ENCODE results near the gene BLM. TPM values are rescaled to one million over a fixed set of nuclear protein-coding genes. Genes with fewer than 3 reads are reported as not detected.

The BLM gene
- polyA plus RNA-seq, 1 experiment: 2.1 TPM

DNA sequence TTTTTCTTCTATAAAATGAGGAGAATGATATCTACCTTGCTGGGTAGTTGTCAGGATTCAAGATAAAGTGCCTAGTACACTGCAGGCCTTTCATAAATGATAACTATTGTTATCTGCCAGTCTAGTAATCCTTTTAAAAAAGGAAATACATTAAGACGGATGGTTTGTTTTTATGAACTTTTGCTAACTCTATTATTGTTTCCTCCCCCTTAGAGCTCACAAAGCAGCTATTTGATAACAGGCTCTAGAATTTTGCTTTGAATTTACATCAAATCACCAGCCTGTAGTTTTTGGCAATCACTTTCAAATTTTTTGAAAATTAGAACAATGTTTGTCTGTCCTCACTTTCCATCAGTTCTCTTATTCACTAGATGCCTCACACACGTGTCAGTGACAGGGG is 39.8 kb downstream of the BLM start:
- ChIA-PET POLR2A (no interaction called here), CTCF (no interaction called here)
- no peak overlapping the region for H3K4me3 ChIP-seq (ENCODE audit: low read depth, low read length)
- TF ChIP-seq, protein P1, sequence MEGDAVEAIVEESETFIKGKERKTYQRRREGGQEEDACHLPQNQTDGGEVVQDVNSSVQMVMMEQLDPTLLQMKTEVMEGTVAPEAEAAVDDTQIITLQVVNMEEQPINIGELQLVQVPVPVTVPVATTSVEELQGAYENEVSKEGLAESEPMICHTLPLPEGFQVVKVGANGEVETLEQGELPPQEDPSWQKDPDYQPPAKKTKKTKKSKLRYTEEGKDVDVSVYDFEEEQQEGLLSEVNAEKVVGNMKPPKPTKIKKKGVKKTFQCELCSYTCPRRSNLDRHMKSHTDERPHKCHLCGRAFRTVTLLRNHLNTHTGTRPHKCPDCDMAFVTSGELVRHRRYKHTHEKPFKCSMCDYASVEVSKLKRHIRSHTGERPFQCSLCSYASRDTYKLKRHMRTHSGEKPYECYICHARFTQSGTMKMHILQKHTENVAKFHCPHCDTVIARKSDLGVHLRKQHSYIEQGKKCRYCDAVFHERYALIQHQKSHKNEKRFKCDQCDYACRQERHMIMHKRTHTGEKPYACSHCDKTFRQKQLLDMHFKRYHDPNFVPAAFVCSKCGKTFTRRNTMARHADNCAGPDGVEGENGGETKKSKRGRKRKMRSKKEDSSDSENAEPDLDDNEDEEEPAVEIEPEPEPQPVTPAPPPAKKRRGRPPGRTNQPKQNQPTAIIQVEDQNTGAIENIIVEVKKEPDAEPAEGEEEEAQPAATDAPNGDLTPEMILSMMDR (IDR thresholded peaks at IDR 0.05; ENCODE audit: low read depth, low read length): no peak
- no peaks in the 10 kb centered on the region for H3K27me3 ChIP-seq (ENCODE audit: control insufficient read depth, insufficient read depth, low read length)
- no peak for DNase-seq (ENCODE audit: low read depth, low spot score)
- no peaks in the 10 kb centered on the region for H3K9me3 ChIP-seq (ENCODE audit: control insufficient read depth, insufficient read depth, low read length)
- H3K27ac ChIP-seq (ENCODE audit: low read depth, low read length): no peak overlapping the region

DNA sequence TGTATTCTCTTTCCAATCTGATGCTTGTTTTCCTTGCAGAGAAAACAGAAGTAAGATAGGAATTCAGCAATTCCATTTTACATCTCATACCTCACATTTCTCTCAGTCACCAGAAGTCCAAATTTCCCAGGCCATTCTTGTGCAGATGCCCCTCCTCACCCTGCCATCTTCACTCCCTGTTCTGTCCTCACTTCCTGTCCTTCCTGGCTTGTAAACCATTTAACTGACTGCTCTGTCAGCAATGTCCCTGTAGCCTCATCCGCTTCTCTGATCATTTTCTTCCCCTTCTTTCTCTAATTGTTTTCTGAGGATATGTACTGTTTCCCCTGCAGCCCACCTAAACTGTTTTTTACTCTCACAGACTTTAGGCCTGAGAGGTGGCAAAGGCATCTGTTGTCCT is 40.3 kb downstream of the BLM start:
- no peak overlapping the region for H3K4me3 ChIP-seq (ENCODE audit: low read depth, low read length)
- no peak for DNase-seq (ENCODE audit: low read depth, low spot score)
- H3K9me3 ChIP-seq (ENCODE audit: control insufficient read depth, insufficient read depth, low read length): no peaks in the 10 kb centered on the region
- TF ChIP-seq, protein P1 (IDR thresholded peaks at IDR 0.05; ENCODE audit: low read depth, low read length): no peak
- CTCF ChIA-PET: no interaction called here
- H3K27me3 ChIP-seq (ENCODE audit: control insufficient read depth, insufficient read depth, low read length): no peaks in the 10 kb centered on the region
- POLR2A ChIA-PET: no interaction called here
- no peak overlapping the region for H3K27ac ChIP-seq (ENCODE audit: low read depth, low read length)

DNA sequence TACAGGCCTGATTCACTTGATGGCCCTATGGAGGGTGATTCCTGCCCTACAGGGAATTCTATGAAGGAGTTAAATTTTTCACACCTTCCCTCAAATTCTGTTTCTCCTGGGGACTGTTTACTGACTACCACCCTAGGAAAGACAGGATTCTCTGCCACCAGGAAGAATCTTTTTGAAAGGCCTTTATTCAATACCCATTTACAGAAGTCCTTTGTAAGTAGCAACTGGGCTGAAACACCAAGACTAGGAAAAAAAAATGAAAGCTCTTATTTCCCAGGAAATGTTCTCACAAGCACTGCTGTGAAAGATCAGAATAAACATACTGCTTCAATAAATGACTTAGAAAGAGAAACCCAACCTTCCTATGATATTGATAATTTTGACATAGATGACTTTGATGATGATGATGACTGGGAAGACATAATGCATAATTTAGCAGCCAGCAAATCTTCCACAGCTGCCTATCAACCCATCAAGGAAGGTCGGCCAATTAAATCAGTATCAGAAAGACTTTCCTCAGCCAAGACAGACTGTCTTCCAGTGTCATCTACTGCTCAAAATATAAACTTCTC is 43.6 kb downstream of the BLM start:
- no peak overlapping the region for H3K27ac ChIP-seq (ENCODE audit: low read depth, low read length)
- POLR2A ChIA-PET: no interaction called here
- H3K4me3 ChIP-seq (ENCODE audit: low read depth, low read length): no peak overlapping the region
- CTCF ChIA-PET: no interaction called here
- H3K9me3 ChIP-seq (ENCODE audit: control insufficient read depth, insufficient read depth, low read length): no peaks in the 10 kb centered on the region
- no peaks in the 10 kb centered on the region for H3K27me3 ChIP-seq (ENCODE audit: control insufficient read depth, insufficient read depth, low read length)
- no peak for DNase-seq (ENCODE audit: low read depth, low spot score)
- TF ChIP-seq, protein P1 (IDR thresholded peaks at IDR 0.05; ENCODE audit: low read depth, low read length): no peak

DNA sequence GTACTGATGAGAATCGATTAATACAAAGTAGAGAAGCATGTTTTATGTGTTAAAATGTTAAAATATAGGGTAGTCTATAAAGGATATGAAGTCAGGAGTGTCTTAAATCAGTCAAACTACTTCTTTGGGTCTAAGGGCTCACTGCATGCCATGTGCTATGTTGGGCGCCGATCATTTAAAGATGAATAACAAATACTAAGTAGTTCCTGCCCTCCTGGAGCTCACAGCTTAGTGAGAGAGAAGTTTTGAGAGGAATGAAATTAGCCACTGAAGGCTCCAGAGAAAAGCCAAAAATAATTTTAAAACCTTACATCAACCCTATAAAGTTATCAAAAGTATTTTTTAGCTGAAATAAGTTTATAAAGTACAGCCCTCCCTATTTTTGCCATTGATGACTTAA is 44.5 kb downstream of the BLM start:
- Histone ChIP-seq H3K4me3 (ENCODE audit: low read depth, low read length) (no peak overlapping the region), H3K27me3 (ENCODE audit: control insufficient read depth, insufficient read depth, low read length) (no peaks in the 10 kb centered on the region), H3K27ac (ENCODE audit: low read depth, low read length) (no peak overlapping the region), H3K9me3 (ENCODE audit: control insufficient read depth, insufficient read depth, low read length) (no peaks in the 10 kb centered on the region)
- DNase-seq (ENCODE audit: low read depth, low spot score): no peak
- CTCF ChIA-PET: interaction anchor here (1.1 kb wide), 1 partner anchor 124 kb away, joined by 6 read pairs; no protein-coding TSS in a partner anchor
- TF ChIP-seq, protein P1 (IDR thresholded peaks at IDR 0.05; ENCODE audit: low read depth, low read length): no peak
- POLR2A ChIA-PET: interaction anchor here (0.6 kb wide), 1 partner anchor 75 kb away, joined by 6 read pairs; no protein-coding TSS in a partner anchor

DNA sequence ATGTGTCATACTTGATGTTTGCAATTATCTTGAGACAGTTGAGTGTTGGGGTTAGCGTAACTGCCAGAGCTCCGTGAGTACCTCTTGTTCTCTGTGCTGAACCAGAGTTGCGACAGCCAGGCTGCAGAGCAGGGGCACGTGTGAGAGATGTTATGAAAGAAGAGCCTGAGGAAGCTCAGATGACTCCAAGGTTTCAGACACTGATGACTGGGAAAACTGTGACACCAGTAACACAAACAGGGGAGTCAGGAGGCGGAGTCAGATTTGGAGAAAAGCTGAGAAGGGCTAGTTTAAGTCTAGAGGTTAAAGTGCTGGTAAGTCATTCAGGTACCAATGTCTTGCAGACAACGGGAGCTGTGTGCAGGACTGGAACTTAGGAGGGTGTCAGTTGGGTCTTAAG is 45.0 kb downstream of the BLM start:
- DNase-seq (ENCODE audit: low read depth, low spot score): no peak
- no peaks in the 10 kb centered on the region for H3K27me3 ChIP-seq (ENCODE audit: control insufficient read depth, insufficient read depth, low read length)
- H3K9me3 ChIP-seq (ENCODE audit: control insufficient read depth, insufficient read depth, low read length): no peaks in the 10 kb centered on the region
- ChIA-PET POLR2A (interaction anchor here (0.6 kb wide), 1 partner anchor 74 kb away, joined by 6 read pairs; no protein-coding TSS in a partner anchor), CTCF (interaction anchor here (0.6 to 1.1 kb wide), 2 partner anchors 69 to 123 kb away, joined by 5 to 6 read pairs; no protein-coding TSS in a partner anchor)
- no peak overlapping the region for H3K27ac ChIP-seq (ENCODE audit: low read depth, low read length)
- no peak overlapping the region for H3K4me3 ChIP-seq (ENCODE audit: low read depth, low read length)
- TF ChIP-seq, protein P1 (IDR thresholded peaks at IDR 0.05; ENCODE audit: low read depth, low read length): no peak
